ENCODE measurements around the gene SALL1.

DNA sequence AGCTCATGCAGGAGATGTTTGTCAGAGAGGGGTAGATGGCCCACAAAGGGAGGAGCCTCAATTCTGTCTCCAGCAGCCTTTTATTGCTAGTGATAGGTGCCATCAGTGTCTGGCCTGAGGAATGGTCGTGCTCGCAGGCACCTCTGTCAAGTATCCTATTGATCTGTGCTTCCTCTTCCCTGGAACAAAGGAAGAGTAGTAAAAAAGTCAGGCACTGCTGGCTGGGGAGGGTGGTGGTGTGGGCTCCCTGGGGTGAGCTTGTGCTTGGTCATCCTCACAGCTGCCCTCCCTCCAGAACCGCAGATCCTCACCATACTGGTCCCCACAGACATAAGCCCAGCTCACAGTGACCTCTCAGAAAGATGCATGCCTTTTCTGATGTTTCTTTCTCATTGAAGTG lies 15.0 kb upstream of the SALL1 start:
- TF ChIP-seq, protein P1, sequence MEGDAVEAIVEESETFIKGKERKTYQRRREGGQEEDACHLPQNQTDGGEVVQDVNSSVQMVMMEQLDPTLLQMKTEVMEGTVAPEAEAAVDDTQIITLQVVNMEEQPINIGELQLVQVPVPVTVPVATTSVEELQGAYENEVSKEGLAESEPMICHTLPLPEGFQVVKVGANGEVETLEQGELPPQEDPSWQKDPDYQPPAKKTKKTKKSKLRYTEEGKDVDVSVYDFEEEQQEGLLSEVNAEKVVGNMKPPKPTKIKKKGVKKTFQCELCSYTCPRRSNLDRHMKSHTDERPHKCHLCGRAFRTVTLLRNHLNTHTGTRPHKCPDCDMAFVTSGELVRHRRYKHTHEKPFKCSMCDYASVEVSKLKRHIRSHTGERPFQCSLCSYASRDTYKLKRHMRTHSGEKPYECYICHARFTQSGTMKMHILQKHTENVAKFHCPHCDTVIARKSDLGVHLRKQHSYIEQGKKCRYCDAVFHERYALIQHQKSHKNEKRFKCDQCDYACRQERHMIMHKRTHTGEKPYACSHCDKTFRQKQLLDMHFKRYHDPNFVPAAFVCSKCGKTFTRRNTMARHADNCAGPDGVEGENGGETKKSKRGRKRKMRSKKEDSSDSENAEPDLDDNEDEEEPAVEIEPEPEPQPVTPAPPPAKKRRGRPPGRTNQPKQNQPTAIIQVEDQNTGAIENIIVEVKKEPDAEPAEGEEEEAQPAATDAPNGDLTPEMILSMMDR (IDR thresholded peaks at IDR 0.05; ENCODE audit: low read depth, low read length), result no peak
- TF ChIP-seq, protein P2, sequence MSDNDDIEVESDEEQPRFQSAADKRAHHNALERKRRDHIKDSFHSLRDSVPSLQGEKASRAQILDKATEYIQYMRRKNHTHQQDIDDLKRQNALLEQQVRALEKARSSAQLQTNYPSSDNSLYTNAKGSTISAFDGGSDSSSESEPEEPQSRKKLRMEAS (IDR thresholded peaks at IDR 0.05; ENCODE audit: low read depth, low read length), result no peak
- no peak for TF ChIP-seq POLR2A (IDR thresholded peaks at IDR 0.05; ENCODE audit: extremely low read depth, insufficient read length)
- TF ChIP-seq MYC (IDR thresholded peaks at IDR 0.05; ENCODE audit: low read depth, low read length), result no peak
